Stimulated activated CD4-positive, alpha-beta T cell treated with anti-CD3 and anti-CD28 coated beads, Interleukin-12 subunit alpha, Interleukin-12 subunit beta, amount 100 ng/mL, for 4 hours (primary cell): ENCODE measurements around the gene SEC24B.
"Not testable (repeated sequence)": the region's sequence is repeated elsewhere in the genome, so short reads cannot be mapped to it uniquely, and the experiment has no call there.

Experiments
- DNase-seq: peaks from one replicate; pipeline ENCODE4 v3.0.0-alpha.2; 2020

The SEC24B gene

DNA sequence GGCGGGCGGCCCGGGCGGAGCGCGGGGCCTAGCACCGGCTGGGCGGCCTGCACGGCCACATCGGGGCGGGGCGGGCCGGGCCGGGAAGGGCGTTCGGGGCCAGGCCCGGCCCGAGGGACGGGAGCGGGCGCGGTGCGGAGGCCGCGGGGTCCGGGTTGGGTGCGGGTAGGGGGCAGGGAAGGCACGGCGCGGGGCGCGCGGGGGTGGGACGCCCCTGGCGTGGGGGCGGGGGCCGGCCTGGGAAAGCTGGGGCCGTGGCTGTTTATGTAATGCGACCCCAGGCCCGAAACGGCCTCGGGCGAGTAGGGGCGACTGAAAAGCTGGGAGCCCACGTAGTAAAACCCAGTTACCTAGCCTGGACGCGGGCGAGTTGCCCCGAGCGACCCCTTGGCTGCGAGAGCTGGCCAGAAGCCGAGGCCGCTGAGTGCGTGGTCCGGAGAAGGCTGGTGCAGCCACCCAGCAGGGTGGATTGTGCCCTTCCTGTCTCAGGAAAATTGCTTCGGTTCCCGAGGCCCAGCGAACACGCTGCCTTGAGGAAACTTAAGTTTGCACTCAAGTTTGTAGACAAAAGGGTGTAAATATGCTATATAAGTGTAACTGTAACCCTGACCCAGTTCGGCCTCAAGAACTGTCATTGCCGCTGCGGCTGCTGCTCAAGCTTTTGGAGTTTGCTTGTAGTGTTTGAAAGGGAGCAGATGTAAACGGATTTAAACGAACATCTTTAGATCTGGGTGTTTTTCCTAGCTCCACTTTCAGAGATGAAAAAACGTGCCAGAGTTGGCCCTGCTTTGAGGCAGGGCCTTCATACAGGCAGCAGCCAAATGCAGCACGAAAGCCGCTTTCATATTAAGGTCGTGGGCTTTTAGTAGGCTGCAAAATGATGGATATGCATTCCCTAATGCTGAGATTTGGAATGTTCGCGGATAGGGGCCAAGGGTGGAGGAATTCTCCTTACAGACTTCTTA lies 674 bp downstream of the SEC24B start:
- DNase-seq = peak; percentile 11

DNA sequence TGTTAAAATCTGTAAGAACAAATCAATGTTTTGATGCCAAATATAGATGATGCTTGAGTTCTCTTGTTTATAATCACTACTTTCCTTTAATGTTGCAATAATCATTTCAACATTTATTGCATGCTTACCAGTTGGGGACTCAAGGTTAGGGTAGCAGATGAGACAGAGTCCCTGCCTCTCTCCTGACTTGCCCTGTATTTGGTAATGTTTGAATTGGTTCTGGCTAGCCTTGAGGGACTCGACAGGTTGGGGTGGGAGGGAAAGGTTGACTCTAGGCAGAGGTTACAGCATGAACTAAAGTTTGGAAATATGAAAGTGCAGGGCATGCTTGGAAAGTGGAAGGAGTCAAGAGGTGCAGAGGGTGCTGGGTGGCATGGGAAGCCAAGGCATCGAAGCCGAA lies 2.0 kb downstream of the SEC24B start:
- no peak for DNase-seq

DNA sequence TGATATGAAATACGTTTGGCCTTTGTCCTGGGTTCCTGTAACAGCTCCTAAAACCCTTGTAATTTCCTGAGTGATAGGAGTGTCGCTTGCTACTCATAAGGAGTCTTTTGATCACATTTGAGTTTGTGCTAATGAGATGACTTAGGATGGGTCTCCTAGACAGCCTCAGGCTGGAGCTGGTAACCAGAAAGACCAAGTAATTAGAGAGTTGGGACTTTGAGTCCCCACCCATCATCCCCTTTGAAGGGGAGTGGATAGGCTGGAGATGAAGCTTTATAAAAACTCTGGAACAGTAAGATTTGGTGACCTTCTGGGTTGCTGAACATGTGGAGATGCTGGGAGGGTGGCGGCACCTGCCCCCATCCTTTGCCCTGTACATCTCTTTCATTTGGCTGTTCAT lies 2.9 kb downstream of the SEC24B start:
- no peak for DNase-seq

DNA sequence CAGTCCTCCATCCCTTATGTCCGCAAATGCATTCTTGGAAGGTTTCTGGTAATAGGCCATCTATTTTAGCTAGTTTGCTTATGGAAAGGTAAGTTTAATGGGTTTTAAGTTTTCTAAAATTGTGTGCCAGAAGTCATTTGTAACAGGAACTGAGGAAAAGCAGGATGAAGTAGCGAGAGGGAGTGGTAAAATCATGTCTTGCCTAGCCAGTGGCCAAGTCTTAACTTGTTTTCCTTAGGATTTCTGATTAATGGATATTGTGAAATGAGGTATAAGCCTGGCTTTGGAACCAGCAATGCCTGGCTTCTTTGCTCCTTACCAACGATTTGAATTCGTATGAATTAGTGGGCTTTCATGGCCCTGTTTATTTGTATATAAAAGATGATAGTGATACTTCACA lies 7.3 kb downstream of the SEC24B start:
- no peak for DNase-seq

DNA sequence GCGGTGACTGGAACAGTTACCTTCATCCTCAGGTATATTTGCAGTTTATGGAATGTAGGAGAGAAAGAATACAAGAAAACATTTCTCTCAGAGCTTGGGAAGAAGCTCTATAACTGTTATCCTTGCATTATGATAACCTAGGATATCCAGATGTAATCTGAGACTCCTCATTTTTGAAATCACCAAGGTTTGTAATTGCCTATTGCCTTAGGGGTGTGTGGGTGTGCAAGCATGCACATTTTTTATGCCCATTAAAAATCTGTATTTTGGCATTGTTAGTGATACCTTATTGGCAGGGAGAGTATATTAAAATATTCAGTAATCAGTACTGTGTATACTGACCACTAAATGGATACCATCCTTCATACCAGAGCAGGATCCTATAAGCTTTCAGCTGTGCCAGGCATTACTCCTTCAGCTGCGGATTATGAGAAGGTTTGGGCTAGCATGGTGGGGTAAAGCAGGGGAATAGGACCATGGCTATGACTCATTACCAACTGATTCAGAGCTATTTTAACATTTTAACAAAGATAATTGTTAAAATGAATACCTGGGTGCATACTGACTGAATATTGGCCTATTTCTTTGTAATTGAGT lies 8.3 kb downstream of the SEC24B start:
- DNase-seq = no peak

DNA sequence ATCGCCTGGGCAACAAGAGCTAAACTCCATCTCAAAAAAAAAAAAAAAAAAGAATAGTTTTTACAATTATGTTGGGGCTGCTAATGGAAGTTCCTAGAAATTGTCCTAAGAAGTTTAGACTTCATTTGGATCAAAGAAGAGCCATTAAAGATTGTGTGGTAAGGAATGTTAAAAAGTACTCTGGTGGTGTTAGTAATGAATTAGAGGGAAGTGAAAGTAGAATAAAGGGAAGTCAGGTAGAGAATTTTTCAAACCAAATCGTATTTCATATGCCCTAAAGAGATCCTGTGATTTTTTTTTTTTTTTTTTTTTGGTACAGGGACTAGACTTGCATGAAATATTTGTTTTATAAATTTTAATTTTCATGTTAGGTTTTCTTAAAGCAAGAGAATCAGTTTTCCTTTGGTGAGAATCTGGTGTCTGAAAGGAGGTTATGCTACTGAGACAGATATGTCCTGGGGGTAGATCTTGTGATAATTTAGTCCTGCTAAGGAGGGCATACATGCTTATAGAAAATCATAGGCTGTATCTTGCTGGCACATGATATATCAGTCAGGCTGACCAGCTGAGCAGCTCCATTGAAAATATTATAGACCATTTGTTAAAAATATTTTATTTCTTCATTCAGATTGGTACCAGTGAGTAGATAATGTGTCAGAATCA lies 10.7 kb downstream of the SEC24B start:
- no peak for DNase-seq

DNA sequence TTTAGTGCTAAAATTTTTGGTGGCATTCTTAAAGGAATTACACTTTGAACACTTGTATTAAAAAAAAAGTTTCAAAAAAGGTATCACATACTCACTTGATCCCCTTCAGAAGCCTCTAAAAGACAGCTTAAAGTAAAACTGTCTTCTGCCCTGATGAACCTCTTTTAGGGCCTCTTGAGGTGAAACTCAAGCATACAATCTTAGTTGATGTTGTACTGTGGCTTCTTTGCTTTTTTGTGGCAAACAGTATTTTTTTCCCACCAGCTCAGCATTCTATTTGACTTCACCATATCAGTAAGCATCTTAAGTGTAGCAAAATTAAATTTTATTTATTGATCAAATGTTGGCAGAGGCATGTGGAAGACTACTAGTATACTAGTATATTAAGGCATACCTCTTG lies 13.7 kb downstream of the SEC24B start:
- no peak for DNase-seq

DNA sequence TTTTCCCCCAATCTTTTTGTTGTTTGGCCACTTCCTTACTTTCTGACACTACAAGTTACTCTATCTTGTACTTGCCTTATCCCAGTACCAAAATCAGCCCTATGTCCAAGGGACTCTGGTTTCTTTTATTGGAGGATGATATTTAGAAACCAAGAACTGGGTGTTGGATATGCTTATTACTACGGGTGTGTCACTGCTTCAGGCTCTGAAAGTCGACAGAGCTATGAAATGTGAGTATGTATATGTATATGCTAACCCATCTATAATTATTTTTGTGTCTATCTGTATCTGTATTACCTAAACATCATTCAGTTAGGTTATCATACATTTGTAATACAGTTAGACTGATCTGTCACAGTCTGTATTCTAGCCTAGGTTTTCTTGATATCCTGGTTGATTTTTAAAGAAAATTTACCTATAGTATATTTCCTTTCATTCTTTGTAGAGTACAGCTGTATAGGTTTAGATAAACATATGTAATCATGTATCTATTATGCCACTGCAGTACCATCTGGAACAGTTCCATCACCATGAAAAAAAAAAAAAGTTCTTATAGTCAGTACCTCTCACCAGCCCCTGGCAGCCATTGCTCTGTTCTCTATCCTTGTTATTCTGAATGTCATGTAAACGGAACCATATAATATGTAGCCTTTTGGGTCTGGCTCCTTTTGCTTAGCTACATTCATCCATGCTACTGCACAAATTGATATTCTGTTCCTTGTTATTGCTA lies 18.1 kb downstream of the SEC24B start:
- no peak for DNase-seq

DNA sequence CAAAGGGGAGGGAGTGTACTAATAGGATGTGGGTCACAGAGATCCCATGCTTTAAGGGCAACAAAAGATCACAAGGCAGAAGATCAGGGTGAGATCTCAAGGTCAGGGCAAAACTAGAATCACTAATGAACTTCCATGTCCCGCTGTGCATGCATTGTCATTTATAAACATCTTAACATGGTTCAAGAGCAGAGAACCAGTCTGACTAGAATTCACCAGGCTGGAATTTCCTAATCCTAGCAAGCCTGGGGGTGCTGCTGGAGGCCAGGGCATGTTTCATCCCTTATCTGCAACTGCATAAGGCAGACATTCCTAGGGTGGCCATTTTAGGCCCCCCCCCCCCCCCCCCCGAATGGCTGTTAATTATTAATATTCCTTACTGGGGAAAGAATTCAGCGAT lies 19.5 kb downstream of the SEC24B start:
- DNase-seq = not testable (repeated sequence)

DNA sequence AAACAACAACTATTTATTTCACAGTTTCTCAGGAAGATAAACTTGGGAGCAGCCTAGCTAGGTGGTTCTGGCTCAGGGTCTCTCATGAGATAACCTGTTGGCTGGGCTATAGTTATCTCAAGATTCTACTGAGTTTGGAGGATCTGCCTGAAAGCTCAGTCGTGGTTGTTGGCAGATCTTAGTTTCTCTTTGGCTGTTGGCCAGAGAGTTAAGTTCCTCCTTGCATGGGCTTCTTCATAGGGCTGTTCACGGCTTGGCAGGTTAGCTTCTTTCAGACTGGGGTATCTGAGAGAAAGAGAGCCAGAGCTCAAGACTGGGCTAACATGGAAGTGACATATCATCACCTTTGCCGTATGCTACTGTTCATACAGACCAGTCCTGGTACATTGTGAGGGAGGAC lies 28.7 kb downstream of the SEC24B start:
- DNase-seq = no peak

DNA sequence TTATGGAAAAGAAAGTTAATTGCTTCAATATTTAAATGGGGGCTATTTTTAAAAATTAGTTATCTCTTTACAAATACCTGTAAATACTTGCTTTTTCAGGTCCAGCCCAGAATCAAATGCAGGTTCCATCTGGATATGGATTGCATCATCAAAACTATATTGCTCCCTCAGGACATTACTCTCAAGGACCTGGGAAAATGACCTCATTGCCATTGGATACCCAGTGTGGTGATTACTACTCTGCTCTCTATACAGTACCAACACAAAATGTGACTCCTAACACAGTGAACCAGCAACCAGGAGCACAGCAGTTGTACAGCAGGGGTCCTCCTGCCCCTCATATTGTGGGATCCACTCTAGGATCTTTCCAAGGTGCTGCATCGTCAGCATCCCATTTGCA lies 29.2 kb downstream of the SEC24B start:
- DNase-seq = no peak

DNA sequence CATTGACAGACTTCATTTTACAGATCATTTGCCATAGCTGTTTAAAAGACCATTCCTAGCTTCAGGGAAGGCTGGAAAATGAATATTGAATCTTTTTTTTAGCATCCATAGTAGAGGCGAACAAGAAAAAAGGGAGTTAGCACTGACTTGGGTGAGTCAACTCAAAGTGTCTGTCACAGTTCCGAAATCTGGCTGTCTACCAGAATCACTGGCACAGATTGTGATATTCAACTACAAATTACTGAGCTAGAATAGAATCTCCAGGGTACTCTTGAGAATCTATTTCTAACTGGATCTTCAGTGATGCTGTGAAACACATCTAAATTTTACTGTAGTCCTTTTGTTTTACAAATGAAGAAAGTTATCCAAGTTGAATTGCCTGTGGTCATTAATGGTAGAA lies 31.5 kb downstream of the SEC24B start:
- DNase-seq = no peak

DNA sequence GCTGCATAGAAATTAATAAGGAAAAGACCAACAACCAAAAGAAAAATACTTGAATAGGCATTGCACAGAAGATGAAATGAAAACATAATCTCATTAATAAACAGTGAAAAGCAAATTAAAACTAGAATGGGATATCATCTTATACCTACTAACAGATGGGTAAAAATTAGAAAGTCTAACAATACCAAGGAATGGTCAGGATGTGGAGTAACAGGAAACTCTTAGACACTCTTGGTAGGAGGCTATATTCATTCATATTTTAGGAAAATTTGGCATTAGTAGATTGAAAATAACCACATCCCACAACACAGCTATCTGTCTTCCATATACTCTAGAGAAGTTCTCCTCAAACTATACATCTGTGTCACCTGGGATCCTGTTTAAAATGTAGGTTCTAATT lies 36.3 kb downstream of the SEC24B start:
- no peak for DNase-seq

DNA sequence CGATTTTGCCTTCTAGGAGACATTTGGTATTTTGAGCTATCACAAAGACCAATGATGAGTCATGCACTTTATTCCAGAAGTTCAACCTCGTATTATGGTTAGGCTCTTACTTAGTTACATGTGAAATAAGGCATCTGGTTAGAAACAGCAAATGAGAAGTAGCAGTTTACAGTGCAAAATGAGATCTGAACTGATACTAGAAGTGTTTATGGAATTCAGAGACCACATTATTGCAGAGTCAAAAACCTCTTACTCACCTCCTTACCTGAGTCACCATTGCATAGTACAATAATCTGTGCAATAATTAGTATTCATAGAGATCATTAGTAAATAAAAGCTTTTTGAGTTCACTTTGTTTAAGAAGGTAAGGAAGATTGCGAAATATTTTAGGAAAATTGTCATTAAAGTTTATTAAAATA lies 38.7 kb downstream of the SEC24B start:
- no peak for DNase-seq

DNA sequence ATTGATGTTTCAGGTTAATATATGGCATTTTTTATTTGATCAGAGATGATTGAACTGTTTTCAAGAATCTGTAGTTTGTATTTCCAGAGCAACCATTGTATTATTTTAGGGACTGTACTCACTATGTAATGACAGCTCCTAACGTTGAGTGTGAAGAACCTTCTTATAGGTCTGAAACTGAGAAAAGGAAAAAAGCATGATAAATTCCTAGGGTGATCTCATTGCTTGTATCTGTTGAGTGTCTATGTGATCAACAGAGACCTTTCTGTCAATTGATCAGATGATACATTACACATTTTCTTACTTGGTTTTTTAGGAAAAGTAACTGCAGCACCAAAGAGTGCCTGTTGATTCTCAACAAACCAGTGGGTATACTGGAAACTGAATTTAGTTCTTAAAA lies 40.2 kb downstream of the SEC24B start:
- no peak for DNase-seq

DNA sequence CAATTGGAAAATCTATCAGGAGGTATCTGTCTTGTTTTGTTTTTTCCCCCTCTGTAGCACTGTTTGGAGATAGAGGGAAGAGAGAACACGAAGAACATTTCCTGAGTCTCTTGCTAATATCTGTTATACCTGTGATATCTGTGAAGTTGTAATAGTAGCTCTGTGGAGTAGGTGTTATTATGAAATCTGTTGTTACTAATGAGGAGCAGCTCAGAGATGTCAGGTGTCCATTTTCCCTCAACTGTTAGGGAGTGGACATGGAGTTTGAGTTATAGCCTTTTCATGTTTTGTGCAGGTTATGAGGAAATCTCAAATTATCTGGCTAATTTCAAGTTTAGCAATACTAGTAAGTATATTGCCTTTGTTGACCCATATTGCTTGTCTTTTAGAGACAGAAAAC lies 52.4 kb downstream of the SEC24B start:
- DNase-seq = no peak

DNA sequence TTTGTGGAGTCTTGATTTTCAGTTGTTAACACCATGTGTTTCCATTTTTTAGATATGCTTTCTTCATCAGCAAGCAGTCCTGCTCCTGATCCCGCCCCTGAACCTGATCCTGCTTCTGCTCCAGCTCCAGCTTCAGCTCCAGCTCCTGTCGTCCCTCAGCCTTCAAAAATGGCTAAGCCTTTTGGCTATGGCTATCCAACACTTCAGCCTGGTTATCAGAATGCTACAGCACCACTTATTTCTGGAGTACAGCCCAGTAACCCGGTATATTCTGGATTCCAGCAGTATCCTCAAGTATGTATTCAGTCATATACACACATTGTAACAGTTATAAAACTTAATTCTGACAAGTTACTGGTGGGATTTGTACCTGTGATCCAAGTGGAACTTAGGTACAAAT lies 60.9 kb downstream of the SEC24B start:
- DNase-seq = no peak

DNA sequence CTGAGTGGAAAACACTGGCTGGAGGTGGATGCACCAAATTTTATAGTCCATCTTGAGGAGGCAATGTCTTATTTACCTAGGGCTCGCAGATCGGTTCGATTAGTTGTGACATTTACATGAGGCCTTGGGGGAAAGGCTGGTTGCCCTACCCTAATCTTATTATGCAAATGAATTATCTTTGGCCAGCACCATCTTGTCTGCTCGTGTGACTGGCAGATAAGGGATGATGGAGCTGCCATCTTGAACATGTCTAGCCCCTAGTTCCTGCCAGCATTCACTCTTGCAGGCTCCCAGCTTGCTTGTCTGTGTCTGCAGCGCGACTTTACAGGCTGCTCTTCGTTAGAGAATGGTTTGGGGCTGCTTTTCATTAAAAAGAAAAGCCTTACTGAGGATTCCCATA lies 61.9 kb downstream of the SEC24B start:
- no peak for DNase-seq

DNA sequence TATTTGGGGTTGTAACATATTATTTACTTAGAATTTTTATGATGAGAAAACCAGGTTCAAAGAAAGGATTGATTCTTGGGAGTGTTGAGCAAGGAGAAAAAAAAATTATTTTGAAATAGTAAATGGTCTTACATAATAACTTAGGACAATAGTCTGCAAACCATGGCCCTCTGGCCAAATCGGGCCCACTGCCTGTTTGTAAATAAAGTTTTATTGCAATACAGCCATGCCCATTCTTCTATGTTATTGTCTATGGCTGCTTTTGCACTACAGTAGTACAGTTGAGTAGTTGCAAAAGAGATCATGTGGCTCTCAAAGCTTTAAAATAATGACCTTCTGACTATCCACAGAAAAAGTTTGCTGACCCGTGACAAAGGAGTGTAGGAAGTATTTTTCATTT lies 63.3 kb downstream of the SEC24B start:
- no peak for DNase-seq

DNA sequence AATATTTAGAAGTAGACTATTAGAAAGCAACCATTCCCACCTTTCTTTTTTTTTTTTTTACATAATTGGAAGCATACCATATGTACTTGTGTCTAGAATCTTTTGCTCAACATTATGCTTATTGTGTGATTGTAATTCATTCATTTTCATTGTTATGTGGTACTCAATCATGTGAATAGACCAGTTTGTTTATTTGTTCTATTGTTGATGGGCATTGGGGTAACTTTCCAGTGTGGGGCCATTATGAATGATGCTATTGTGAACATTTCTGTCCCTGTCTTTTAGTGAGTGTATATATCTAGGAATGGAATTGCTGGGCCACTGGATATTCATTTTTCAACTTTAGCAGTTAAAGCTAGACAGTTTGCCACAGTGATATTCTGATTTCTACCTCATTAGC lies 63.9 kb downstream of the SEC24B start:
- DNase-seq = no peak

DNA sequence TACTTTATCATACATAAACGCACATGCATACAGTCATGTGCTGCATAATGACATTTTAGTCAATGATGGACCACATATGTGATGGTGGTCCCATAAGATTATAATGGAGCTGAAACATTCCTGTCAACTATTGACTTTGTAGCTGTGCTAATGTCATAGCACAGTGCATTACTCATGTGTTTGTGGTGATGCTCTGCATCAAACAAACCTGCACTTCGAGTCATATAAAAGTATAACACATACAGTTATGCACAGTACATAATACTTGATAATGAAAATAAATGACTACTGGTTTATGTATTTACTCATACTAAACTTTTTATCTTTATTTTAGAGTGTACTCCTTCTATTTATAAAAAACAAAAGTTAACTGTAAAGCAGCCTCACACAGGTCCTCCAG lies 65.9 kb downstream of the SEC24B start:
- no peak for DNase-seq

DNA sequence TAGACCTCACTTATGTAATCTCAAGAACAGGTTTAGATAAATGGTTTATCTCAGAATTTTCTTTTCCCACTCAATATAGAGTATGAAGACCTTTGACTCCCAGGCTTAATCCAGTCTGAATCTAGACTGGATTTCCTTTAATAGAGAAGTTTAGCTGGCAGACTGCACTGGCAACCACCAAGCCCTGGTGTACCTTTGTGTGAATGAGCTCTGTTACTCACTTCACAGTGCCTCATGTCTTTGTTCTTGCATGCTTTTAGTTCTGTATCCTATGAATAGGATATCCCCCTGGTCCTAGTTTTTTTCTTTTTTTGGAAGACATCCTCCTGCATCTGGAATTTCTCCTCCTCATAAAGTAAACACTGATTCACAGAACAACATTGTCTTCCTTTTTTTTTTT lies 73.3 kb downstream of the SEC24B start:
- no peak for DNase-seq

DNA sequence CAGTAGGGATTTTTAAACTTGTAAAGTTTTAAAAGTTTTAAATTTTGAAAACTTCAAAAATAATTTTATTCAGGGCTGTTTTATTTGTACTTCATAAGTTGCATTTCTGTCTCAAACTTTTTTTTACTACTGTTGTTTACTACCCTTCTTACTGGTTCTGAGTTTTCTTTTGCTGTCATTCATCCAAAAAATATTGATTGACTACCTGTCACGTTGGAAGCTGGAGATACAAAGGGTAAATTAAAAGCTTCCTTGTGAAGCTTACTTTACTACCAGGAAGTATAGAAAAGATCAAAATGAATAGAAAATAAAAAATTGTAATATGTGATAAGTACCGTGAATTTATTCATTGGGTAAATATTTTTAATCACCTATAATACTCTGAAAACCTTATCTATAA lies 77.1 kb downstream of the SEC24B start:
- DNase-seq = no peak
